GM13976 (cell line): ENCODE data around the gene ARHGAP23.

Experiments
- DNase-seq: peaks from one replicate; pipeline ENCODE4 v3.0.0; 2012; ENCODE audit warnings: low spot score
- CTCF ChIP-seq: IDR thresholded peaks from 2 replicates; pipeline ENCODE4 v1.5.1; 2012; ENCODE audit warnings: borderline replicate concordance, mild to moderate bottlenecking; ENCODE audit not compliant: insufficient read depth; ENCODE audit errors: extremely low read depth, missing control alignments, control extremely low read depth
- in situ Hi-C: fragments of 300-500 bp; cut with MboI; formaldehyde crosslinking; loops from one replicate; pipeline ENCODE4 v1.12.0; 2022; ENCODE audit warnings: low sequenced_read_pairs, mixed read lengths, inconsistent platforms; ENCODE audit not compliant: unreplicated experiment

The ARHGAP23 gene

GRCh38 chr17:38557836-38558727 lies 129.8 kb downstream of the ARHGAP23 start:
- in situ Hi-C loops = no loop called here
- DNase-seq = peak; percentile 95

GRCh38 chr17:38558728-38559050 lies 130.4 kb downstream of the ARHGAP23 start:
- TF ChIP-seq CTCF = no peak
- no peak for DNase-seq

More at GRCh38 chr17:38557836-38558727, 129.8 kb downstream of the ARHGAP23 start:
- TF ChIP-seq CTCF = peak; percentile 99

GRCh38 chr17:38559051-38559879 lies 131.0 kb downstream of the ARHGAP23 start:
- DNase-seq = peak; percentile 95
- in situ Hi-C loops = no loop called here

More at GRCh38 chr17:38558728-38559050, 130.4 kb downstream of the ARHGAP23 start:
- in situ Hi-C loops = no loop called here

GRCh38 chr17:38559880-38560230 lies 131.6 kb downstream of the ARHGAP23 start:
- no peak for DNase-seq
- no peak for TF ChIP-seq CTCF
- in situ Hi-C loops = no loop called here

More at GRCh38 chr17:38559051-38559879, 131.0 kb downstream of the ARHGAP23 start:
- TF ChIP-seq CTCF = peak; percentile 49

- no peak for DNase-seq
- no peak for TF ChIP-seq CTCF
- in situ Hi-C loops = no loop called here
Measured at GRCh38 chr17:38560503-38561318, 132.4 kb downstream of the ARHGAP23 start.
